Subcutaneous adipose tissue (tissue), 4 donors: Measurements from ENCODE around the gene ARL6IP4. TPM values are rescaled to one million over a fixed set of nuclear protein-coding genes. Genes with fewer than 3 reads are reported as not detected.

ENCODE experiments used
- CTCF ChIP-seq: fragments of 450-650 bp; IDR thresholded peaks from one replicate; pipeline ENCODE4 v1.5.1; 2016; ENCODE audit warnings: low read depth, mild to moderate bottlenecking, control low read depth, antibody characterized with exemption, moderate library complexity
- small RNA-seq: library from RNA; depleted of rRNA; stranded (forward); fragments of <200 nt; gene quantifications from one replicate; pipeline ENCODE3, GENCODE V24; 2016
- total RNA-seq, 4 donors: library from RNA; depleted of rRNA; stranded (reverse); fragments of >200 nt; gene quantifications; one replicate each; pipeline ENCODE4 v1.1.0, GENCODE V29; 2016

The ARL6IP4 gene
- total RNA-seq, 4 donors from 2014 or later = 73.9 to 274 (median 170) TPM

GRCh38 chr12:123031171-123031845 is 50.8 kb downstream of the ARL6IP4 start:
- no peak for TF ChIP-seq CTCF

Small RNA genes within 50 kb of the gene (small RNA-seq; reads per million reads assigned to genes)
- gene ARL6IP4 (not detected), gene MIR4304 (not detected)

Other genes with a start within 250 kb of the ARL6IP4 start
- gene HCAR1, start 249.8 kb upstream of the ARL6IP4 start, total RNA-seq = 1 to 10 TPM; 4.0 to 7.7 (median 4.8) TPM
- gene DENR, start 227.9 kb upstream of the ARL6IP4 start, total RNA-seq = 10 to 100 TPM; 19.6 to 32.8 (median 26.2) TPM
- gene CCDC62, start 206.1 kb upstream of the ARL6IP4 start, total RNA-seq = 1 to 10 TPM in 2 of 4 donors, under 1 TPM in 2; 0.82 to 1.5 (median 0.99) TPM
- 10 to 100 TPM; 13.4 to 70.3 (median 19.7) TPM for gene HIP1R, start 145.2 kb upstream of the ARL6IP4 start, total RNA-seq
- gene VPS37B, start 84.6 kb upstream of the ARL6IP4 start, total RNA-seq = 10 to 100 TPM; 14.8 to 54.1 (median 16.8) TPM
- 1 to 10 TPM; 1.5 to 9.2 (median 1.7) TPM for gene ABCB9, start 14.2 kb upstream of the ARL6IP4 start, total RNA-seq
- 10 to 100 TPM in 1 of 4 donors, 1 to 10 TPM in 3; 4.6 to 17.7 (median 5.7) TPM for gene OGFOD2, start 5.4 kb upstream of the ARL6IP4 start, total RNA-seq
- 10 to 100 TPM in 1 of 4 donors, 1 to 10 TPM in 3; 1.0 to 16.2 (median 3.3) TPM for gene PITPNM2, start 170.4 kb downstream of the ARL6IP4 start, total RNA-seq